Lower lobe of right lung (tissue), 2 donors: ENCODE data around the gene GAB3. TPM values are rescaled to one million over a fixed set of nuclear protein-coding genes. Genes with fewer than 3 reads are reported as not detected.

Source experiments
- ATAC-seq, 2 donors: fragments of 200-7000 bp; cut with Tn5 transposase; one replicate each; pipeline ENCODE4 v1.9.1; 2020 to 2022; ENCODE audit warnings: mild to moderate bottlenecking in 2 of 2, moderate library complexity in 2 of 2
- DNase-seq: peaks from one replicate; pipeline ENCODE4 v3.0.0-alpha.2; 2020
- H3K27ac ChIP-seq: fragments of 200-600 bp; one replicate; pipeline ENCODE4 v1.8.0; 2022
- H3K27me3 ChIP-seq: fragments of 200-600 bp; one replicate; pipeline ENCODE4 v1.8.0; 2022; ENCODE audit warnings: low read depth
- H3K36me3 ChIP-seq: fragments of 200-600 bp; one replicate; pipeline ENCODE4 v1.8.0; 2022; ENCODE audit warnings: mild to moderate bottlenecking
- H3K4me1 ChIP-seq: fragments of 200-600 bp; one replicate; pipeline ENCODE4 v1.8.0; 2022
- H3K4me3 ChIP-seq: fragments of 200-600 bp; one replicate; pipeline ENCODE4 v1.8.0; 2022; ENCODE audit warnings: mild to moderate bottlenecking
- H3K9me3 ChIP-seq: fragments of 200-600 bp; one replicate; pipeline ENCODE4 v1.8.0; 2022
- intact Hi-C: fragments of 100-400 bp; cut with DNase I; formaldehyde crosslinking; loops from one replicate; pipeline ENCODE4 v1.11.0; 2022
- total RNA-seq: library from RNA; stranded (reverse); fragmentation: NEBNext Ultra II Directional; extraction: Animal tissue kit (Norgen Biotek cat#: 25700); gene quantifications from one replicate; pipeline ENCODE4 v1.2.1, GENCODE V29; 2021
- TF ChIP-seq, protein P1 (sequence below): fragments of 200-600 bp; IDR thresholded peaks from one replicate; pipeline ENCODE4 v1.8.0; 2022; ENCODE audit warnings: antibody characterized with exemption, mild to moderate bottlenecking
- donor health status: DM: no; HTN: yes; CAD: no; lungs with severe emphysema.

Gene GAB3
- total RNA-seq, 1 donor from 2014 or later, result 17.4 TPM

- H3K36me3 ChIP-seq, result no peaks in the 10 kb centered on the region
- intact Hi-C loops, result no loop called here
- no peak overlapping the region for H3K4me3 ChIP-seq
- no peaks in the 10 kb centered on the region for H3K9me3 ChIP-seq
- DNase-seq (no peak), ATAC-seq (no peak)
- H3K27ac ChIP-seq, result no peak overlapping the region
- H3K27me3 ChIP-seq, result no peaks in the 10 kb centered on the region
- no peaks in the 10 kb centered on the region for H3K4me1 ChIP-seq
- TF ChIP-seq, protein P1, sequence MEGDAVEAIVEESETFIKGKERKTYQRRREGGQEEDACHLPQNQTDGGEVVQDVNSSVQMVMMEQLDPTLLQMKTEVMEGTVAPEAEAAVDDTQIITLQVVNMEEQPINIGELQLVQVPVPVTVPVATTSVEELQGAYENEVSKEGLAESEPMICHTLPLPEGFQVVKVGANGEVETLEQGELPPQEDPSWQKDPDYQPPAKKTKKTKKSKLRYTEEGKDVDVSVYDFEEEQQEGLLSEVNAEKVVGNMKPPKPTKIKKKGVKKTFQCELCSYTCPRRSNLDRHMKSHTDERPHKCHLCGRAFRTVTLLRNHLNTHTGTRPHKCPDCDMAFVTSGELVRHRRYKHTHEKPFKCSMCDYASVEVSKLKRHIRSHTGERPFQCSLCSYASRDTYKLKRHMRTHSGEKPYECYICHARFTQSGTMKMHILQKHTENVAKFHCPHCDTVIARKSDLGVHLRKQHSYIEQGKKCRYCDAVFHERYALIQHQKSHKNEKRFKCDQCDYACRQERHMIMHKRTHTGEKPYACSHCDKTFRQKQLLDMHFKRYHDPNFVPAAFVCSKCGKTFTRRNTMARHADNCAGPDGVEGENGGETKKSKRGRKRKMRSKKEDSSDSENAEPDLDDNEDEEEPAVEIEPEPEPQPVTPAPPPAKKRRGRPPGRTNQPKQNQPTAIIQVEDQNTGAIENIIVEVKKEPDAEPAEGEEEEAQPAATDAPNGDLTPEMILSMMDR, result no peak
Observed at GRCh38 chrX:154658957-154659356, 91.9 kb downstream of the GAB3 start.

GRCh38 chrX:154658187-154658586 lies 92.7 kb downstream of the GAB3 start:
- TF ChIP-seq, protein P1, result no peak
- Histone ChIP-seq H3K36me3 (no peaks in the 10 kb centered on the region), H3K9me3 (no peaks in the 10 kb centered on the region), H3K27ac (no peak overlapping the region), H3K4me3 (no peak overlapping the region), H3K4me1 (no peaks in the 10 kb centered on the region), H3K27me3 (no peaks in the 10 kb centered on the region)
- intact Hi-C loops, result no loop called here
- no peak for ATAC-seq
- no peak for DNase-seq

GRCh38 chrX:154657226-154657805 lies 93.6 kb downstream of the GAB3 start:
- Histone ChIP-seq H3K27me3 (no peaks in the 10 kb centered on the region), H3K36me3 (no peaks in the 10 kb centered on the region), H3K27ac (no peak overlapping the region), H3K4me3 (no peak overlapping the region), H3K9me3 (no peaks in the 10 kb centered on the region), H3K4me1 (no peaks in the 10 kb centered on the region)
- TF ChIP-seq, protein P1, result no peak
- intact Hi-C loops, result no loop called here
- no peak for DNase-seq
- no peak for ATAC-seq

GRCh38 chrX:154655786-154656185 lies 95.1 kb downstream of the GAB3 start:
- TF ChIP-seq, protein P1, result no peak
- no peaks in the 10 kb centered on the region for H3K4me1 ChIP-seq
- no peak for DNase-seq
- no peaks in the 10 kb centered on the region for H3K27me3 ChIP-seq
- H3K4me3 ChIP-seq, result no peak overlapping the region
- no peak overlapping the region for H3K27ac ChIP-seq
- H3K9me3 ChIP-seq, result no peaks in the 10 kb centered on the region
- intact Hi-C loops, result no loop called here
- no peaks in the 10 kb centered on the region for H3K36me3 ChIP-seq
- ATAC-seq, result no peak

GRCh38 chrX:154655346-154655745 lies 95.5 kb downstream of the GAB3 start:
- no peaks in the 10 kb centered on the region for H3K27me3 ChIP-seq
- H3K4me1 ChIP-seq, result no peaks in the 10 kb centered on the region
- H3K27ac ChIP-seq, result no peak overlapping the region
- H3K9me3 ChIP-seq, result no peaks in the 10 kb centered on the region
- TF ChIP-seq, protein P1, result no peak
- intact Hi-C loops, result no loop called here
- H3K36me3 ChIP-seq, result no peaks in the 10 kb centered on the region
- ATAC-seq (no peak), DNase-seq (no peak)
- no peak overlapping the region for H3K4me3 ChIP-seq

DNA sequence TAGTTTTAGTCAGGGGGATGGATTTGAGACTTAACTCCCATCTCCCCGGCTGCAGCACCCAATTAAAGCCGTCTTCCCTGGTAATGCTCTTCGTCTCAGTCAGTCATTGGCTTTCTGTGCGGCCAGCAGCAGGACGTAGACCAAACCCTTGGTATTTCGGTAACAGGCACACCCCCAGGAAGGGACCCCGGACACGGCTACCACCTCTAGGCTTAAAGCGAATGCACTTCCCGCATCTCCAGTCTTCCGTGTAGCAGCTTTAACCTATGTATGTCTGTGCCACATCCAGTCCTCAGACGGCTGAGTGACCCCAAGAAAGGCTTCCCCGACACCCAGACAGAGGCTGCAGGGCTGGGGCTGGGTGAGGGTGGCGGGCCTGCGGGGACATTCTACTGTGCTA lies 96.0 kb downstream of the GAB3 start:
- intact Hi-C loops, result no loop called here
- no peaks in the 10 kb centered on the region for H3K36me3 ChIP-seq

More for the DNA sequence above, 96.0 kb downstream of the GAB3 start:
- Histone ChIP-seq H3K4me3 (no peak overlapping the region), H3K27ac (no peak overlapping the region), H3K9me3 (no peaks in the 10 kb centered on the region), H3K27me3 (no peaks in the 10 kb centered on the region), H3K4me1 (no peaks in the 10 kb centered on the region)
- no peak for DNase-seq
- ATAC-seq, result no peak
- TF ChIP-seq, protein P1, result no peak
